WERI-Rb-1 (cell line): ENCODE measurements around the gene BEGAIN.
"Not testable (repeated sequence)": the region's sequence is repeated elsewhere in the genome, so short reads cannot be mapped to it uniquely, and the experiment has no call there.

Source experiments
- DNase-seq: peaks from one replicate; pipeline ENCODE4 v3.0.0-alpha.2; 2020
- H3K27ac ChIP-seq: fragments of 250-450 bp; sonication (Bioruptor Pico); 2 replicates; pipeline ENCODE4 v1.5.1; 2020; ENCODE audit warnings: mild to moderate bottlenecking, moderate library complexity
- H3K27me3 ChIP-seq: fragments of 250-450 bp; sonication (Bioruptor Pico); 2 replicates; pipeline ENCODE4 v1.5.1; 2021; ENCODE audit warnings: mild to moderate bottlenecking, low read depth, moderate library complexity; ENCODE audit not compliant: insufficient read depth, severe bottlenecking
- H3K36me3 ChIP-seq: fragments of 250-450 bp; sonication (Bioruptor Pico); 2 replicates; pipeline ENCODE4 v1.5.1; 2020; ENCODE audit warnings: mild to moderate bottlenecking, moderate library complexity
- H3K4me3 ChIP-seq: 2 replicates; pipeline ENCODE4 v1.5.1; 2011; ENCODE audit warnings: low read depth, mild to moderate bottlenecking, control low read depth, low read length
- H3K9me3 ChIP-seq: fragments of 250-450 bp; sonication (Bioruptor Pico); 2 replicates; pipeline ENCODE4 v1.5.1; 2021; ENCODE audit warnings: mild to moderate bottlenecking, moderate library complexity; ENCODE audit not compliant: severe bottlenecking
- TF ChIP-seq, protein P1 (sequence below): IDR thresholded peaks from 2 replicates; pipeline ENCODE4 v1.5.1; 2011; ENCODE audit warnings: low read depth, mild to moderate bottlenecking, control low read depth, inconsistent platforms, low read length

BEGAIN gene

DNA sequence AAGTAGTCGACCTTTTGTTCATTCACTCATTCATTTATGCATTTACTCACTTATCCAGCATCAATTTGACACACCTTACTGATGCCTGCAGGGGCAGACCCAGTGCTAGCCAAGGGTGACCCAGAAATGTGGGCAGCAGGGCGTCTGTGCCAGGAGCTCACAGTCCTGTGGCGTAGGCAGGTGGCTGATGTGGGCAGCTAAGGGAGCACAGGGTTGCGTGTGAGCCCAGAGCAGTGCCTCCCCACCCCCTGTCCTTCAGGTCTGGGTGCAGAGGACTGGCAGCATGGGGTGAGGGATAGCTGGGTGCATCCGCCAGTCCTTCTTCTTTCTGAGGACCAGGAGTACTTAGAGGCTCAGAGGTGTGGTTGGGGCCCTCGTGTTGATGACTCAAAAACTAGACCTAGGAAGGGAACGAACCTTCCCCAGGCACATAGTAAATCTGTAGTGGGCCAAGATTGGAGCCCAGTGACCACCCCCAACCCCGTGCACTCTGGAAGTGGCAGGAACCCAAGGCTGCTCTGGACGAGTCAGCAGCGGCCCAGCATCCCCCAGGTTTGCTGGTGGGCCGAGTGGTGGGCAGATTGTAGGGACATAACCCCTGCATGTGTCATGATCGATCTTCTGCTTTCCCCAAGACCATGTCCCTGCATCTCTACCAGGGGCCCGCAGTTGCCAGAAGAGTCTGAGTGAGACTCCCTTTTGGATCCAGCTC, 63.9 kb downstream of the BEGAIN start:
- Histone ChIP-seq H3K9me3 (no peaks in the 10 kb centered on the region), H3K27me3 (no peaks in the 10 kb centered on the region), H3K4me3 (no peak overlapping the region), H3K36me3 (no peaks in the 10 kb centered on the region), H3K27ac (no peak overlapping the region)
- TF ChIP-seq, protein P1, sequence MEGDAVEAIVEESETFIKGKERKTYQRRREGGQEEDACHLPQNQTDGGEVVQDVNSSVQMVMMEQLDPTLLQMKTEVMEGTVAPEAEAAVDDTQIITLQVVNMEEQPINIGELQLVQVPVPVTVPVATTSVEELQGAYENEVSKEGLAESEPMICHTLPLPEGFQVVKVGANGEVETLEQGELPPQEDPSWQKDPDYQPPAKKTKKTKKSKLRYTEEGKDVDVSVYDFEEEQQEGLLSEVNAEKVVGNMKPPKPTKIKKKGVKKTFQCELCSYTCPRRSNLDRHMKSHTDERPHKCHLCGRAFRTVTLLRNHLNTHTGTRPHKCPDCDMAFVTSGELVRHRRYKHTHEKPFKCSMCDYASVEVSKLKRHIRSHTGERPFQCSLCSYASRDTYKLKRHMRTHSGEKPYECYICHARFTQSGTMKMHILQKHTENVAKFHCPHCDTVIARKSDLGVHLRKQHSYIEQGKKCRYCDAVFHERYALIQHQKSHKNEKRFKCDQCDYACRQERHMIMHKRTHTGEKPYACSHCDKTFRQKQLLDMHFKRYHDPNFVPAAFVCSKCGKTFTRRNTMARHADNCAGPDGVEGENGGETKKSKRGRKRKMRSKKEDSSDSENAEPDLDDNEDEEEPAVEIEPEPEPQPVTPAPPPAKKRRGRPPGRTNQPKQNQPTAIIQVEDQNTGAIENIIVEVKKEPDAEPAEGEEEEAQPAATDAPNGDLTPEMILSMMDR, result no peak
- peak; percentile 3 for DNase-seq

DNA sequence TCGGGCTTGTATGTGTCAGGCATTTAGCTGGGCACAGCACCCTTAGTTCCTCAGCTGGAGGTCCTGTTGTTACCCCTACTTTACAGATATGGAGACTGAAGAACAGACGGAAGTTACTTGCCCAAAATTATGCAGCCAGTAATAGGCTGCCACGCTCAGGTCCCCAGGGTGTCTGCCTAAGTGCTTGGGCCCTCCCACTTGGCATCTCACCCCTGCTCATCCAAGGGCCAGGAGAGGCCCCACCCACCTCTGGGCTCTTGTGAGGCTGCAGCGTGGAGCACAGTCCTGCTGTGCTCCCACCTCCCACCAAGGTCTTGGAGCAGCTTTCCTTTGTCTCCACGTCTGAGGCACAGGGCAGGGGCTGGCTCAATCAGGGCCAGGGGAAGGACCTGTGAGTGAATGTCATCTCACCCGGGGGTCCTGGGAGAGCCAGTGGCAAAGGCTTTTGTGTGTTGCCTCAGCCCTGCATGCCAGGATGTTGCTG, 64.6 kb downstream of the BEGAIN start:
- Histone ChIP-seq H3K27me3 (no peaks in the 10 kb centered on the region), H3K36me3 (no peaks in the 10 kb centered on the region), H3K9me3 (no peaks in the 10 kb centered on the region), H3K4me3 (no peak overlapping the region), H3K27ac (no peak overlapping the region)
- TF ChIP-seq, protein P1, result no peak
- peak; percentile 4 for DNase-seq

DNA sequence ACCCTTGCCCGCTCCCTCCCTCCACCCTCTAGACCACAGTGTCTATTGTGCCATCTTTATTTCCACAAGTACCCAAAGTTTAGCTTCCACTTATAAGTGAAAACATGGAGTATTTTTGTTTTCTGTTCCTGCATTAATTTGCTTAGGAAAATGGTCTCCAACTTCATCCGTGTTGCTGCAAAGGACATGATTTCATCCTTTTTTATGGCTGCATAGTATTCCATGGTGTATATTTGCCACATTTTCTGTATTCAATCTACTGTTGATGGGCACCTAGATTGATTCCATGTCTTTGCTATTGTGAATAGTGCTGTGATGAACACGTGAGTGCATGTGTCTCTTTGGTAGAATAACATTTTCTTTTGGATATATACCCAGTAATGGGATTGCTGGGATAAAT, 81.2 kb downstream of the BEGAIN start:
- not testable (repeated sequence) for H3K9me3 ChIP-seq, H3K36me3 ChIP-seq, H3K4me3 ChIP-seq, DNase-seq, H3K27ac ChIP-seq, H3K27me3 ChIP-seq

DNA sequence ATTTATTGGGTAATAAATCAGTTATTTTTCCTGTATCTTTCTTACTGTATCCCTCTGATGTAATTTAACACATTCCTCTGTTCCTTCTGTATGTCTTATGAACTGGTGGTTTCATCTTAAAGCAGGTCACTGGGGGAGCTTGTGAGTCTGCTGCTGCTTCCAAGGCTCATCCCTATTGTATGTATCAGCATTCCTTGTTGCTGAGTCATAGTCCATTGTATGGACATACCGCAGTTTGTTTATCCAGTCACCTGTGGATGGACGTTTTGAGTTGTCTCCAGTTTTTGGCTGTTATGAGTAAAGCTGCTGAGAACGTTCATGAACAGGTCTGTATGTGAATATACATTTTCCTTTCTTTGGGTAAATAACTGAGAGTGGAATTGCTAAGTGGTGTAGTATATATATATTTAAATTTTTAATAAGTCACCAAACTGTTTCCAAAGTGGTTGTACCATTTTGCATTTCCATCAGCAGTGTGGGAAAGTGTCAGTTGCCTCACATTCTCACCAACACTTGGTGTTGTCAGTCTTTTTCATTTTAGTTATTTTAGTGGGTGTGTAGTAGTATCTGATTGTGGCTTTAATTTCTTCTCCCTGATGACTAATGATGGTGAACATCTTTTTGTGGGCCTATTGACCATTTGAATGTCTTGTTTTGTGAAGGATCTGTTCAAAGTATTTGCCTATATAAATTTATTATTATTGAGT, 82.7 kb downstream of the BEGAIN start:
- Histone ChIP-seq H3K27ac (no peak overlapping the region), H3K9me3 (peaks cover 7% of the 10 kb centered on the region), H3K4me3 (no peak overlapping the region), H3K36me3 (no peaks in the 10 kb centered on the region), H3K27me3 (no peaks in the 10 kb centered on the region)
- TF ChIP-seq, protein P1, result no peak
- no peak for DNase-seq

DNA sequence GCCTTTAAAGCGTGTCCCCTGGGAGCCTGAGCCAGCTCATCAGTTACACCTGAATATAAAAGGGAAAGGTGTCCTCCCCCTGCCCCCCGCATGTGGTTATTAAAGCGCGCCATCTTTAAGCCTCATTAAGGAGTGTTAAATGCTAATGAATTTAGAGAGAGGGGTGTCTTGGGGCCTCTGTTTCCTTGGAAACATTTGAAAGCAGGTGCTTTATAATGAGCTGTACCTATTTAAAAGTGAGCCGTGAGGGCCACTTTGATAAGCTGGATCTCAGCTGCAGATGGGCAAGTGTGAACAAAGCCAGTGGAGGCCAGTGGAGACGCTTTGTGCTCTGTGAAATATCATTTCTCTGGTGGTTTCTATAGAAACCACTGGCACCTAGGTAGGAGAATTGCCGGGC, 84.0 kb downstream of the BEGAIN start:
- TF ChIP-seq, protein P1, result no peak
- Histone ChIP-seq H3K36me3 (no peaks in the 10 kb centered on the region), H3K4me3 (no peak overlapping the region), H3K27ac (no peak overlapping the region), H3K9me3 (peaks cover 7% of the 10 kb centered on the region), H3K27me3 (no peaks in the 10 kb centered on the region)
- DNase-seq, result no peak

DNA sequence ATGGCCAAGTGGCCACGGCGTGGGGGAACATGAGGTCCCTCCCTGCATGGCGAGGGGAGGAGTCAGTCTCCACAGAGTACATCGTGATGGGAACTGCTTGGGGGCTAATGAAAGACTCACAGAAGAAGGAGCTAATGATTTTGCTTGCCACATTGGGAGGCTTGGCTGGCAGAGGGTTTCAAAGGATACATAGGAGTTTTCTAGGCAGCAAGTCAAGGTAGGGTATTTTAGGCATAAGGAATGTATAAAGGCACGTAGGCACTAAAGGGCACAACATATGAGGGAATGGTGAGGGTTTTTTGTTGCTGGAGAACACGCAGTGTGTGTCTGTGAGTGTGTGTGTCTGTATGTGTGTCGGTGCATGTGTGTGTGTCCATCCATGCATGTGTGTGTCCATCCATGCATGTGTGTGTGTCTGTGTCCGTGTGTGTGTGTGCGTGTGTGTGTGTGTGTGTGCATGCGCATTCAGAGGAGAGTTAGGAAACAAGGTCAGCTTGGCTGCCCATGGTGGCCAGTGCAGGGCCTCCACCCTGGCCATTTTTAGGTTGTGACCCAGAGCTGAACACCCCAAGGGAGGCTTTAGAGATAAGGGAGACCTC, 84.5 kb downstream of the BEGAIN start:
- DNase-seq, result no peak
- no peaks in the 10 kb centered on the region for H3K36me3 ChIP-seq
- peaks cover 7% of the 10 kb centered on the region for H3K9me3 ChIP-seq
- H3K27me3 ChIP-seq, result no peaks in the 10 kb centered on the region
- H3K4me3 ChIP-seq, result no peak overlapping the region
- no peak overlapping the region for H3K27ac ChIP-seq
- TF ChIP-seq, protein P1, result no peak
